ENCODE data around the gene ZC3H4. TPM values are rescaled to one million over a fixed set of nuclear protein-coding genes. Genes with fewer than 3 reads are reported as not detected.

Gene ZC3H4
- total RNA-seq, 1 experiment from 2014 or later, result 73.0 TPM

- CTCF ChIA-PET, result interaction anchor here (0.5 to 1.8 kb wide), 7 partner anchors 29 to 118 kb away, joined by 3 to 17 read pairs (median 6); no protein-coding TSS in a partner anchor
Measured at GRCh38 chr19:47125669-47125938, 12.0 kb upstream of the ZC3H4 start.

DNA sequence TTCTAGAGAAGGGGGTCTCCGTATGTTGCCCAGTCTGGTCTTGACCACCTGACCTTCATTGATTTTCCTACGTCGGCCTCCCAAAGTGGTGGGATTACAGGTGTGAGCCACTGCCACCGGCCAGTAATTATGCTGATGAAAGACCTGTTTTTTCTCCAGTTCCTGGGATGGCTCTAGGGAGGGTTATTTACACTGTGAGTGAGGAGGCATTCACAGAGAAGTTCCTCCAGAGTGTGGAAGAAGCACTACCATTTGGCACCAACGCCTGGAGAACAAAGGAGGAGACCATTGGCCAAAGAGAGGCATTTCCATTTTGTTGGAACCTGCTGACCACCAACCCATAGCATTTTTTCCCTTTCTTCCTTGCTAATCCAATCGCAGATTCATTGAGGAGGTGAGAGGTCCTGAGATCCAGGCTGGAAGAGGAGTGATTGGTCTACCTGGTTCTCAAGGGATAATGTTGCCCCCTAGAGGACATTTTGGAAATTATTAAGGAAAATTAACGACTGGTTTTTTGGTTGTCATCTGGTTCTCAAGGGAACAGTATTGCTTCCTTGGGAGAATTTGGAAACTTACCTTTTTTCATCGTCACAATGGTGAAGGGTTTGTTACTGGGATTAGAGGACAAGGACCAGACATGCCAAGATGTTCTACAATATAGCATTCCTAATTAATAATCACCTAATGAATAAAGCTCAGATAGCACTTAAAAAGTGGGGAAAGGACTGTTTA, 11.5 kb upstream of the ZC3H4 start:
- H3K36me3 Mint-ChIP-seq (ENCODE audit: insufficient read depth, unreplicated experiment), result peaks cover 6% of the 10 kb centered on the region
- no TSS peak for BruUV-seq (replicated peaks)
- peak; percentile 45 for DNase-seq
- TF ChIP-seq CTCF (IDR thresholded peaks at IDR 0.05; ENCODE audit: unreplicated experiment), result peak; percentile 61
- H3K4me3 Mint-ChIP-seq (ENCODE audit: low read depth, unreplicated experiment), result no peak overlapping the region
- CTCF ChIA-PET, result interaction anchor here (0.5 to 1.8 kb wide), 7 partner anchors 29 to 1045 kb away, joined by 3 to 17 read pairs (median 6); no protein-coding TSS in a partner anchor
- no peaks in the 10 kb centered on the region for H3K9me3 Mint-ChIP-seq (ENCODE audit: low read depth, unreplicated experiment)
- H3K4me1 Mint-ChIP-seq (ENCODE audit: low read depth, unreplicated experiment), result peaks cover 30% of the 10 kb centered on the region
- intact Hi-C loops (cut with micrococcal nuclease; ENCODE audit: unreplicated experiment), result loop anchor here (1.0 kb wide), 2 partner anchors 46 to 89 kb away; no protein-coding TSS in a partner anchor
- no peaks in the 10 kb centered on the region for H3K27me3 Mint-ChIP-seq (ENCODE audit: unreplicated experiment)
- H3K27ac Mint-ChIP-seq (ENCODE audit: unreplicated experiment), result peak overlapping the region; percentile 33

More at GRCh38 chr19:47125669-47125938, 12.0 kb upstream of the ZC3H4 start:
- DNase-seq, result no peak
- Mint-ChIP-seq H3K27ac (ENCODE audit: unreplicated experiment) (no peak overlapping the region), H3K4me1 (ENCODE audit: low read depth, unreplicated experiment) (peaks cover 25% of the 10 kb centered on the region), H3K27me3 (ENCODE audit: unreplicated experiment) (no peaks in the 10 kb centered on the region), H3K4me3 (ENCODE audit: low read depth, unreplicated experiment) (no peak overlapping the region), H3K9me3 (ENCODE audit: low read depth, unreplicated experiment) (peaks cover 3% of the 10 kb centered on the region), H3K36me3 (ENCODE audit: insufficient read depth, unreplicated experiment) (peaks cover 6% of the 10 kb centered on the region)
- BruUV-seq (replicated peaks), result no TSS peak
- intact Hi-C loops (cut with micrococcal nuclease; ENCODE audit: unreplicated experiment), result loop anchor here (1.0 kb wide), 2 partner anchors 46 to 89 kb away; no protein-coding TSS in a partner anchor
- peak; percentile 3 for TF ChIP-seq CTCF (IDR thresholded peaks at IDR 0.05; ENCODE audit: unreplicated experiment)

GRCh38 chr19:47123406-47123805, 9.8 kb upstream of the ZC3H4 start:
- no peak for DNase-seq
- intact Hi-C loops (cut with micrococcal nuclease; ENCODE audit: unreplicated experiment), result no loop called here
- Mint-ChIP-seq H3K27ac (ENCODE audit: unreplicated experiment) (no peak overlapping the region), H3K4me3 (ENCODE audit: low read depth, unreplicated experiment) (no peak overlapping the region), H3K9me3 (ENCODE audit: low read depth, unreplicated experiment) (no peaks in the 10 kb centered on the region), H3K36me3 (ENCODE audit: insufficient read depth, unreplicated experiment) (peaks cover 6% of the 10 kb centered on the region), H3K4me1 (ENCODE audit: low read depth, unreplicated experiment) (peaks cover 30% of the 10 kb centered on the region), H3K27me3 (ENCODE audit: unreplicated experiment) (no peaks in the 10 kb centered on the region)
- CTCF ChIA-PET, result interaction anchor here (0.6 to 3.0 kb wide), 2 partner anchors 24 to 44 kb away, joined by 3 to 37 read pairs; no protein-coding TSS in a partner anchor
- TF ChIP-seq CTCF (IDR thresholded peaks at IDR 0.05; ENCODE audit: unreplicated experiment), result no peak
- no TSS peak for BruUV-seq (replicated peaks)

DNA sequence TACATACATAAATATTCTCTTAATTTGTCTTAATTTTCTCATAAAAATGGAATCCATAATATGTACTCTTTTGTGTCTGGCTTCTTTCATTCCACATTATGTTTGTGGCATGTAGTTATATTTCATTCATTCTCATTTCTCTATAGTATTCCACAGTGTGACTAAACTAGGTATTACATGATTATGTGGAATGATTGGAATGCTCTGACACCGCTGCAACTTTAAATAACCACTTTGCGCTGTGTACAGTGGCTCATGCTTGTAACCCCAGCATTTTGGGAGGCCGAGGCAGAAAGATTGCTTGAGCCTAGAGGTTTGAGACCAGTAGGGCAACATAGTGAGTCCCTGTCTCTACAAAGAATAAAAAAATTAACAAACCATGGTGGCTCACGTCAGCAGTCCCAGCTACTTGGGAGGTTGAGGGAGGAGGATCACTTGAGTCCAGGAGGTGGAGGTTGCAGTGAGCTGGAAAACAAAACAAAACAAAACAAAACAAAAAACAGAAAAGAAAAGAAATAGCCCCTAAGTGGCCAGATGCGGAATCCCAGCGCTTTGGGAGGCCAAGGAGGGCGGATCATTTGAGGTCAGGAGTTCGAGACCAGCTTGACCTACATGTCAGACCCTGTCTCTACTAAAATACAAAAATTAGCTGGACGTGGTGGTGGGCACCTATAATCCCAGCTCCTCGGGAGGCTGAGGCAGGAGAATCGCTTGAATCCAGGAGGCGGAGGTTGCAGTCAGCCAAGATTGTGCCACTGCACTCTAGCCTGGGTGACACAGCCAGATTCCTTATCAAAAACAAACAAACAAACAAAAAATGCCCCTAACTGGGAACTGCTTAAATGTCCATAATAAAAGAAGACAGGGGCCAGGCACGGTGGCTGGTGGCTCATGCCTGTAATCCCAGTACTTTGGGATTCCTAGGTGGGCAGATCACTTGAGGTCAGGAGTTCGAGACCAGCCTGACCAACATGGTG, 9.1 kb upstream of the ZC3H4 start:
- DNase-seq, result no peak
- H3K4me3 Mint-ChIP-seq (ENCODE audit: low read depth, unreplicated experiment), result no peak overlapping the region
- CTCF ChIA-PET, result interaction anchor here (0.6 to 3.0 kb wide), 2 partner anchors 43 to 90 kb away, joined by 4 to 37 read pairs; no protein-coding TSS in a partner anchor
- TF ChIP-seq CTCF (IDR thresholded peaks at IDR 0.05; ENCODE audit: unreplicated experiment), result no peak
- H3K36me3 Mint-ChIP-seq (ENCODE audit: insufficient read depth, unreplicated experiment), result peaks cover 9% of the 10 kb centered on the region
- H3K9me3 Mint-ChIP-seq (ENCODE audit: low read depth, unreplicated experiment), result no peaks in the 10 kb centered on the region
- H3K4me1 Mint-ChIP-seq (ENCODE audit: low read depth, unreplicated experiment), result peaks cover 30% of the 10 kb centered on the region
- H3K27me3 Mint-ChIP-seq (ENCODE audit: unreplicated experiment), result no peaks in the 10 kb centered on the region
- H3K27ac Mint-ChIP-seq (ENCODE audit: unreplicated experiment), result peak overlapping the region; percentile 50
- intact Hi-C loops (cut with micrococcal nuclease; ENCODE audit: unreplicated experiment), result no loop called here
- BruUV-seq (replicated peaks), result no TSS peak
